Measurements from ENCODE around the gene CCDC86.
A peak's percentile ranks its signal among the peaks of the same experiment; 100 is the strongest.

CCDC86 gene

GRCh38 chr11:60842668-60843600, 1.0 kb downstream of the CCDC86 start:
- Histone ChIP-seq H3K9me3 (ENCODE audit: control insufficient read depth, low read length) (no peaks in the 10 kb centered on the region), H2AK5ac (ENCODE audit: low read length, severe bottlenecking) (no peak overlapping the region), H3K79me1 (replicated peaks; ENCODE audit: low read length, poor library complexity, severe bottlenecking) (peaks cover 19% of the 10 kb centered on the region), H3K27ac (ENCODE audit: low read length, poor library complexity, severe bottlenecking) (no peak overlapping the region), H2AFZ (ENCODE audit: low read depth, low read length) (no peak overlapping the region), H3K27me3 (ENCODE audit: control insufficient read depth in 1 of 2, insufficient read depth in 1 of 2, low read length in 2 of 2) (no peaks in the 10 kb centered on the region), H4K8ac (ENCODE audit: low read length) (no peak overlapping the region), H2BK12ac (ENCODE audit: low read length in 2 of 2) (no peak overlapping the region), H3K36me3 (ENCODE audit: control insufficient read depth in 1 of 2, insufficient read depth in 2 of 2, low read depth in 1 of 2, low read length in 2 of 2) (peaks cover 4 to 14% of the 10 kb centered on the region in 2 experiments), H3K4ac (ENCODE audit: low read depth in 1 of 2, low read length in 2 of 2) (peak overlapping the region in 1 of 2 experiments; percentile 26), H3K9ac (ENCODE audit: low read length) (peak overlapping the region; percentile 94), H3K4me1 (ENCODE audit: control insufficient read depth, insufficient read depth, low read depth, low read length) (peaks cover 42% of the 10 kb centered on the region), H2BK5ac (ENCODE audit: low read depth, low read length, poor library complexity, severe bottlenecking) (no peak overlapping the region), H2BK120ac (ENCODE audit: low read depth, low read length) (no peak overlapping the region), H3K18ac (ENCODE audit: low read depth in 1 of 2, low read length in 2 of 2) (no peak overlapping the region), H3K23ac (ENCODE audit: low read length in 2 of 2) (no peak overlapping the region), H4K91ac (ENCODE audit: low read length) (no peak overlapping the region), H3K14ac (ENCODE audit: low read length in 2 of 2) (no peak overlapping the region), H3K4me2 (ENCODE audit: low read length, poor library complexity, severe bottlenecking) (peak overlapping the region; percentile 96), H2BK15ac (ENCODE audit: low read depth, poor library complexity, severe bottlenecking) (no peak overlapping the region), H3K4me3 (ENCODE audit: insufficient read depth in 1 of 2, low read depth in 1 of 2, low read length in 2 of 2) (peak overlapping the region; percentile 85 to 93)
- DNase-seq = no peak
- 19% methylated on average over 23 of the region's 23 CpGs for WGBS

GRCh38 chr11:60844045-60844869, 2.3 kb downstream of the CCDC86 start:
- no peak overlapping the region for H2AK5ac ChIP-seq (ENCODE audit: low read length, severe bottlenecking)
- H4K91ac ChIP-seq (ENCODE audit: low read length) = no peak overlapping the region
- H3K4me2 ChIP-seq (ENCODE audit: low read length, poor library complexity, severe bottlenecking) = peak overlapping the region; percentile 96
- H3K36me3 ChIP-seq (ENCODE audit: control insufficient read depth in 1 of 2, insufficient read depth in 2 of 2, low read depth in 1 of 2, low read length in 2 of 2) = peaks cover 18 to 27% of the 10 kb centered on the region in 2 experiments
- no peak overlapping the region for H2BK5ac ChIP-seq (ENCODE audit: low read depth, low read length, poor library complexity, severe bottlenecking)
- H3K79me1 ChIP-seq (replicated peaks; ENCODE audit: low read length, poor library complexity, severe bottlenecking) = peaks cover 28% of the 10 kb centered on the region
- H3K14ac ChIP-seq (ENCODE audit: low read length in 2 of 2) = no peak overlapping the region
- peak overlapping the region in 1 of 2 experiments; percentile 41 for H3K23ac ChIP-seq (ENCODE audit: low read length in 2 of 2)
- H2BK12ac ChIP-seq (ENCODE audit: low read length in 2 of 2) = no peak overlapping the region
- H3K9ac ChIP-seq (ENCODE audit: low read length) = peak overlapping the region; percentile 94
- H2BK120ac ChIP-seq (ENCODE audit: low read depth, low read length) = no peak overlapping the region
- H2BK15ac ChIP-seq (ENCODE audit: low read depth, poor library complexity, severe bottlenecking) = no peak overlapping the region
- H3K18ac ChIP-seq (ENCODE audit: low read depth in 1 of 2, low read length in 2 of 2) = no peak overlapping the region
- H2AFZ ChIP-seq (ENCODE audit: low read depth, low read length) = no peak overlapping the region
- H3K9me3 ChIP-seq (ENCODE audit: control insufficient read depth, low read length) = no peaks in the 10 kb centered on the region
- no peak overlapping the region for H3K4ac ChIP-seq (ENCODE audit: low read depth in 1 of 2, low read length in 2 of 2)
- DNase-seq = peak; percentile 41
- H3K27me3 ChIP-seq (ENCODE audit: control insufficient read depth in 1 of 2, insufficient read depth in 1 of 2, low read length in 2 of 2) = no peaks in the 10 kb centered on the region
- peaks cover 36% of the 10 kb centered on the region for H3K4me1 ChIP-seq (ENCODE audit: control insufficient read depth, insufficient read depth, low read depth, low read length)
- H3K27ac ChIP-seq (ENCODE audit: low read length, poor library complexity, severe bottlenecking) = no peak overlapping the region
- no peak overlapping the region for H4K8ac ChIP-seq (ENCODE audit: low read length)
- peak overlapping the region; percentile 41 to 93 for H3K4me3 ChIP-seq (ENCODE audit: insufficient read depth in 1 of 2, low read depth in 1 of 2, low read length in 2 of 2)
- WGBS = 65% methylated on average over 10 of the region's 10 CpGs

- Histone ChIP-seq H3K9me3 (ENCODE audit: control insufficient read depth, low read length) (no peaks in the 10 kb centered on the region), H3K4me2 (ENCODE audit: low read length, poor library complexity, severe bottlenecking) (peak overlapping the region; percentile 96), H3K23ac (ENCODE audit: low read length in 2 of 2) (no peak overlapping the region), H2BK15ac (ENCODE audit: low read depth, poor library complexity, severe bottlenecking) (no peak overlapping the region), H2BK12ac (ENCODE audit: low read length in 2 of 2) (no peak overlapping the region), H3K9ac (ENCODE audit: low read length) (peak overlapping the region; percentile 23), H3K4ac (ENCODE audit: low read depth in 1 of 2, low read length in 2 of 2) (no peak overlapping the region), H4K8ac (ENCODE audit: low read length) (no peak overlapping the region), H3K79me1 (replicated peaks; ENCODE audit: low read length, poor library complexity, severe bottlenecking) (peaks cover 28% of the 10 kb centered on the region), H3K36me3 (ENCODE audit: control insufficient read depth in 1 of 2, insufficient read depth in 2 of 2, low read depth in 1 of 2, low read length in 2 of 2) (peaks cover 23 to 33% of the 10 kb centered on the region in 2 experiments), H2BK120ac (ENCODE audit: low read depth, low read length) (no peak overlapping the region), H3K4me3 (ENCODE audit: insufficient read depth in 1 of 2, low read depth in 1 of 2, low read length in 2 of 2) (peak overlapping the region in 1 of 2 experiments; percentile 93), H3K27me3 (ENCODE audit: control insufficient read depth in 1 of 2, insufficient read depth in 1 of 2, low read length in 2 of 2) (no peaks in the 10 kb centered on the region), H2BK5ac (ENCODE audit: low read depth, low read length, poor library complexity, severe bottlenecking) (no peak overlapping the region), H2AK5ac (ENCODE audit: low read length, severe bottlenecking) (no peak overlapping the region), H3K14ac (ENCODE audit: low read length in 2 of 2) (no peak overlapping the region), H3K18ac (ENCODE audit: low read depth in 1 of 2, low read length in 2 of 2) (no peak overlapping the region), H4K91ac (ENCODE audit: low read length) (no peak overlapping the region), H3K4me1 (ENCODE audit: control insufficient read depth, insufficient read depth, low read depth, low read length) (peaks cover 36% of the 10 kb centered on the region), H3K27ac (ENCODE audit: low read length, poor library complexity, severe bottlenecking) (no peak overlapping the region), H2AFZ (ENCODE audit: low read depth, low read length) (no peak overlapping the region)
- DNase-seq = no peak
- 77% methylated on average over 4 of the region's 4 CpGs for WGBS
Observed at GRCh38 chr11:60844870-60845221, 2.9 kb downstream of the CCDC86 start.

- no peak for DNase-seq
- Histone ChIP-seq H2BK120ac (ENCODE audit: low read depth, low read length) (no peak overlapping the region), H3K4me2 (ENCODE audit: low read length, poor library complexity, severe bottlenecking) (no peak overlapping the region), H3K9me3 (ENCODE audit: control insufficient read depth, low read length) (no peaks in the 10 kb centered on the region), H3K14ac (ENCODE audit: low read length in 2 of 2) (no peak overlapping the region), H3K4me1 (ENCODE audit: control insufficient read depth, insufficient read depth, low read depth, low read length) (peaks cover 35% of the 10 kb centered on the region), H4K91ac (ENCODE audit: low read length) (no peak overlapping the region), H4K8ac (ENCODE audit: low read length) (no peak overlapping the region), H2AK5ac (ENCODE audit: low read length, severe bottlenecking) (no peak overlapping the region), H2AFZ (ENCODE audit: low read depth, low read length) (no peak overlapping the region), H3K23ac (ENCODE audit: low read length in 2 of 2) (no peak overlapping the region), H2BK5ac (ENCODE audit: low read depth, low read length, poor library complexity, severe bottlenecking) (no peak overlapping the region), H3K18ac (ENCODE audit: low read depth in 1 of 2, low read length in 2 of 2) (no peak overlapping the region), H3K27ac (ENCODE audit: low read length, poor library complexity, severe bottlenecking) (no peak overlapping the region), H3K36me3 (ENCODE audit: control insufficient read depth in 1 of 2, insufficient read depth in 2 of 2, low read depth in 1 of 2, low read length in 2 of 2) (peaks cover 28 to 38% of the 10 kb centered on the region in 2 experiments), H3K4me3 (ENCODE audit: insufficient read depth in 1 of 2, low read depth in 1 of 2, low read length in 2 of 2) (peak overlapping the region in 1 of 2 experiments; percentile 93), H3K27me3 (ENCODE audit: control insufficient read depth in 1 of 2, insufficient read depth in 1 of 2, low read length in 2 of 2) (no peaks in the 10 kb centered on the region), H2BK12ac (ENCODE audit: low read length in 2 of 2) (no peak overlapping the region), H3K9ac (ENCODE audit: low read length) (no peak overlapping the region), H3K79me1 (replicated peaks; ENCODE audit: low read length, poor library complexity, severe bottlenecking) (peaks cover 28% of the 10 kb centered on the region), H2BK15ac (ENCODE audit: low read depth, poor library complexity, severe bottlenecking) (no peak overlapping the region), H3K4ac (ENCODE audit: low read depth in 1 of 2, low read length in 2 of 2) (no peak overlapping the region)
- over 99% methylated on average over 8 of the region's 8 CpGs for WGBS
Observed at GRCh38 chr11:60845338-60845737, 3.4 kb downstream of the CCDC86 start.

Data from mesenchymal stem cell (in vitro differentiated cells and primary cell).